Testis (tissue), 5 donors: ENCODE measurements around the gene CLEC14A. TPM values are rescaled to one million over a fixed set of nuclear protein-coding genes. Genes with fewer than 3 reads are reported as not detected.

ENCODE experiments used
- DNase-seq: peaks from one replicate; pipeline ENCODE4 v3.0.0-alpha.2; 2019
- H3K27ac ChIP-seq, 2 donors: fragments of 200-600 bp; sonication (generic); one replicate each; pipeline ENCODE4 v1.5.1; 2019
- H3K27me3 ChIP-seq: fragments of 200-600 bp; sonication (generic); one replicate; pipeline ENCODE4 v1.5.1; 2019
- H3K36me3 ChIP-seq: fragments of 200-600 bp; sonication (generic); one replicate; pipeline ENCODE4 v1.5.1; 2017; ENCODE audit warnings: low read depth; ENCODE audit errors: missing control alignments
- H3K4me1 ChIP-seq: fragments of 200-600 bp; sonication (generic); one replicate; pipeline ENCODE4 v1.5.1; 2019
- H3K4me3 ChIP-seq, 2 donors: fragments of 200-600 bp; sonication (generic); one replicate each; pipeline ENCODE4 v1.5.1; 2017 to 2019
- H3K9me3 ChIP-seq: fragments of 200-600 bp; sonication (generic); one replicate; pipeline ENCODE4 v1.5.1; 2017
- CTCF ChIP-seq, 3 experiments: fragments of 450-650 bp in 2 of 3; fragments of 200-600 bp in 1 of 3; sonication (generic) in 1 of 3; IDR thresholded peaks; one replicate each; pipeline ENCODE4 v1.5.1; 2016 to 2019; ENCODE audit warnings: antibody characterized with exemption in 3 of 3, mild to moderate bottlenecking in 2 of 3, moderate library complexity in 1 of 3
- POLR2A ChIP-seq: fragments of 450-650 bp; IDR thresholded peaks from one replicate; pipeline ENCODE4 v1.6.1; 2017; ENCODE audit warnings: antibody characterized with exemption, mild to moderate bottlenecking, moderate library complexity
- WGBS, 2 donors: methylation state at CpG; one replicate each; pipeline ENCODE4 v1.1.5; 2018; 5-methylcytosine and 5-hydroxymethylcytosine counted together
- intact Hi-C: fragments of 100-400 bp; cut with DNase I; formaldehyde crosslinking; loops from one replicate; pipeline ENCODE4 v1.15.1; 2023; ENCODE audit warnings: low total_unique reads
- long read RNA-seq, 2 donors: transcript quantifications; one replicate each; lab custom pipeline, GENCODE V29; 2026
- polyA plus RNA-seq: library from polyadenylated mRNA; stranded (reverse); fragments of 350-450 nt; fragmentation: Illumina TruSeq; extraction: RNeasy Lipid Tissue Mini Kit (QIAGEN cat#74804); gene quantifications from one replicate; pipeline ENCODE4 v1.2.3, GENCODE V29; 2014; ENCODE audit warnings: low read depth, low replicate concordance; ENCODE audit not compliant: insufficient read depth
- total RNA-seq, 2 donors: library from RNA; depleted of rRNA; stranded (reverse); fragments of >200 nt; gene quantifications; one replicate each; pipeline ENCODE4 v1.2.3, GENCODE V29; 2016

Gene CLEC14A
- total RNA-seq (1 to 10 TPM; 7.9 to 9.7 TPM), polyA plus RNA-seq (11.4 TPM)
- long read RNA-seq, donor 1, transcript CLEC14A-201 (1 exons, 2,267 nt): major isoform, 43 of 43 reads
- long read RNA-seq, donor 1, partial matches to known transcripts: 0 of 43 reads
- long read RNA-seq, donor 1, other reads (novel, unspliced or antisense): 0 of 43 reads
- long read RNA-seq, donor 2, transcript CLEC14A-201 (1 exons, 2,267 nt): major isoform, 22 of 22 reads
- long read RNA-seq, donor 2, partial matches to known transcripts: 0 of 22 reads
- long read RNA-seq, donor 2, other reads (novel, unspliced or antisense): 0 of 22 reads

GRCh38 chr14:38255673-38256532, at the start of gene CLEC14A:
TSS of gene CLEC14A (minus strand) at chr14:38256093. CDS start at chr14:38256022, 71 bp downstream.
- WGBS, 2 donors: 5 to 9% methylated on average over 22 to 50 of the region's 68 CpGs
- H3K4me1 ChIP-seq: no peaks in the 10 kb centered on the region
- peak within 1 kb of the TSS; percentile 51 for H3K4me3 ChIP-seq
- TF ChIP-seq CTCF (IDR thresholded peaks at IDR 0.05): no peak
- TF ChIP-seq POLR2A: no peak
- H3K27me3 ChIP-seq: no peaks in the 10 kb centered on the region
- no peaks in the 10 kb centered on the region for H3K9me3 ChIP-seq
- peak within 1 kb of the TSS; percentile 35 to 64 for H3K27ac ChIP-seq
- no peaks in the 10 kb centered on the region for H3K36me3 ChIP-seq
- intact Hi-C loops: no loop called here
- peak; percentile 23 for DNase-seq

GRCh38 chr14:38302966-38303365, 47.1 kb upstream of the CLEC14A start:
- no peak overlapping the region for H3K4me3 ChIP-seq
- TF ChIP-seq POLR2A: no peak
- no peak for TF ChIP-seq CTCF (IDR thresholded peaks at IDR 0.05)
- DNase-seq: no peak
- no peaks in the 10 kb centered on the region for H3K27me3 ChIP-seq
- H3K4me1 ChIP-seq: no peaks in the 10 kb centered on the region
- 90 to 100% methylated on average over 1 of the region's 1 CpG for WGBS, 2 donors
- no peaks in the 10 kb centered on the region for H3K36me3 ChIP-seq
- H3K9me3 ChIP-seq: no peaks in the 10 kb centered on the region
- intact Hi-C loops: no loop called here
- H3K27ac ChIP-seq: no peak overlapping the region

GRCh38 chr14:38302034-38302433, 46.1 kb upstream of the CLEC14A start:
- Histone ChIP-seq H3K9me3 (no peaks in the 10 kb centered on the region), H3K4me3 (no peak overlapping the region), H3K27ac (no peak overlapping the region), H3K36me3 (no peaks in the 10 kb centered on the region), H3K27me3 (no peaks in the 10 kb centered on the region), H3K4me1 (no peaks in the 10 kb centered on the region)
- 87 to 88% methylated on average over 2 of the region's 2 CpGs for WGBS, 2 donors
- DNase-seq: no peak
- TF ChIP-seq CTCF (IDR thresholded peaks at IDR 0.05) (no peak), POLR2A (no peak)
- intact Hi-C loops: no loop called here

- TF ChIP-seq CTCF (IDR thresholded peaks at IDR 0.05): no peak
- TF ChIP-seq POLR2A: no peak
- no peaks in the 10 kb centered on the region for H3K4me1 ChIP-seq
- no peaks in the 10 kb centered on the region for H3K9me3 ChIP-seq
- no peak for DNase-seq
- intact Hi-C loops: no loop called here
- no peak overlapping the region for H3K4me3 ChIP-seq
- 37 to 62% methylated on average over 1 of the region's 1 CpG for WGBS, 2 donors
- no peak overlapping the region for H3K27ac ChIP-seq
- H3K36me3 ChIP-seq: no peaks in the 10 kb centered on the region
- no peaks in the 10 kb centered on the region for H3K27me3 ChIP-seq
Observed at GRCh38 chr14:38297681-38298080, 41.8 kb upstream of the CLEC14A start.
